Measurements from ENCODE around the gene EFHD1.

Gene EFHD1

DNA sequence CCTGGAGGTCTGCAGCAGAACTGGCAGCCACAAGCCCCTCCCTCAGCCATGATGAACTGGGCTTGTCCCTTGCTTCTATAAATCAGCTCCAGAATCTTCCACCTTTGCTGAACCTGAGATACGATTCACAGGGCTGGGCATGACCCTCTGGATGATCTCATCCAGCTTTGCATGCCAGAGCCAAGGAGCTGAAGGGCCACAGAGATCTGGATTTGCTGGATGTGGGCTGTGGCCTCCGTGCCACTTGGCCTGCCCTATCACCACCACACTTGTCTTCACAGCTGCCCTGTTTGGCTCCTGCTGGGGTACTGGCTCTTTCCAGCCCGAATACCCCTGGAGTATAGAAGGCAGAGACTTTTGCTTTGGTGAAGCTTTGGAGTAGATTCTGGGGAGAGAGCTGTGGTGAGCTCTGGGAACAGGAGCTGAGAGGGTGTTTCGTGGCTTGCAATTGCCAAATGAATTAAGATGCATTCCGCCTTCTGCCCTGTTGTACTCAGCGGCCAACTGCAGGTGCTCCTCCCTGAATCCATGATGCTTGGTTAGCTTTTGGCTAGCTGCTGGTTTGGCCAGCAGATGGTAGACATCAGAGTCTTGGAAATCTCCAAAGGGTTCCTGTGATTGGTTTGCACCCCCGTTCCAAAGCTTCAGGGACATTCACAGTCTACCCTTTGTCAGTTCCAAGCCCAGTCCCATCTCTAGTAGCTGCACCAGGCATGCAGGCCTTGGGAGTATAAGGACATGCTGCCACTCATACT is 32.8 kb downstream of the EFHD1 start:
- no peak for DNase-seq (ENCODE audit: low read depth in 1 of 2, low spot score in 1 of 2)
- no peak overlapping the region for H3K4me3 ChIP-seq (replicated peaks; ENCODE audit: insufficient read depth, low read length)
- no peaks in the 10 kb centered on the region for H3K27me3 ChIP-seq (ENCODE audit: insufficient read depth, poor library complexity, severe bottlenecking)
- TF ChIP-seq SPI1 (IDR thresholded peaks at IDR 0.05; ENCODE audit: borderline replicate concordance, low read depth) (no peak), POLR2AphosphoS5 (IDR thresholded peaks at IDR 0.05; ENCODE audit: low read depth) (no peak), GABPA (IDR thresholded peaks at IDR 0.05; ENCODE audit: low read depth) (no peak)
- TF ChIP-seq, protein P1, sequence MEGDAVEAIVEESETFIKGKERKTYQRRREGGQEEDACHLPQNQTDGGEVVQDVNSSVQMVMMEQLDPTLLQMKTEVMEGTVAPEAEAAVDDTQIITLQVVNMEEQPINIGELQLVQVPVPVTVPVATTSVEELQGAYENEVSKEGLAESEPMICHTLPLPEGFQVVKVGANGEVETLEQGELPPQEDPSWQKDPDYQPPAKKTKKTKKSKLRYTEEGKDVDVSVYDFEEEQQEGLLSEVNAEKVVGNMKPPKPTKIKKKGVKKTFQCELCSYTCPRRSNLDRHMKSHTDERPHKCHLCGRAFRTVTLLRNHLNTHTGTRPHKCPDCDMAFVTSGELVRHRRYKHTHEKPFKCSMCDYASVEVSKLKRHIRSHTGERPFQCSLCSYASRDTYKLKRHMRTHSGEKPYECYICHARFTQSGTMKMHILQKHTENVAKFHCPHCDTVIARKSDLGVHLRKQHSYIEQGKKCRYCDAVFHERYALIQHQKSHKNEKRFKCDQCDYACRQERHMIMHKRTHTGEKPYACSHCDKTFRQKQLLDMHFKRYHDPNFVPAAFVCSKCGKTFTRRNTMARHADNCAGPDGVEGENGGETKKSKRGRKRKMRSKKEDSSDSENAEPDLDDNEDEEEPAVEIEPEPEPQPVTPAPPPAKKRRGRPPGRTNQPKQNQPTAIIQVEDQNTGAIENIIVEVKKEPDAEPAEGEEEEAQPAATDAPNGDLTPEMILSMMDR (IDR thresholded peaks at IDR 0.05; ENCODE audit: insufficient read depth, low read length) = no peak
- TF ChIP-seq, protein P2, sequence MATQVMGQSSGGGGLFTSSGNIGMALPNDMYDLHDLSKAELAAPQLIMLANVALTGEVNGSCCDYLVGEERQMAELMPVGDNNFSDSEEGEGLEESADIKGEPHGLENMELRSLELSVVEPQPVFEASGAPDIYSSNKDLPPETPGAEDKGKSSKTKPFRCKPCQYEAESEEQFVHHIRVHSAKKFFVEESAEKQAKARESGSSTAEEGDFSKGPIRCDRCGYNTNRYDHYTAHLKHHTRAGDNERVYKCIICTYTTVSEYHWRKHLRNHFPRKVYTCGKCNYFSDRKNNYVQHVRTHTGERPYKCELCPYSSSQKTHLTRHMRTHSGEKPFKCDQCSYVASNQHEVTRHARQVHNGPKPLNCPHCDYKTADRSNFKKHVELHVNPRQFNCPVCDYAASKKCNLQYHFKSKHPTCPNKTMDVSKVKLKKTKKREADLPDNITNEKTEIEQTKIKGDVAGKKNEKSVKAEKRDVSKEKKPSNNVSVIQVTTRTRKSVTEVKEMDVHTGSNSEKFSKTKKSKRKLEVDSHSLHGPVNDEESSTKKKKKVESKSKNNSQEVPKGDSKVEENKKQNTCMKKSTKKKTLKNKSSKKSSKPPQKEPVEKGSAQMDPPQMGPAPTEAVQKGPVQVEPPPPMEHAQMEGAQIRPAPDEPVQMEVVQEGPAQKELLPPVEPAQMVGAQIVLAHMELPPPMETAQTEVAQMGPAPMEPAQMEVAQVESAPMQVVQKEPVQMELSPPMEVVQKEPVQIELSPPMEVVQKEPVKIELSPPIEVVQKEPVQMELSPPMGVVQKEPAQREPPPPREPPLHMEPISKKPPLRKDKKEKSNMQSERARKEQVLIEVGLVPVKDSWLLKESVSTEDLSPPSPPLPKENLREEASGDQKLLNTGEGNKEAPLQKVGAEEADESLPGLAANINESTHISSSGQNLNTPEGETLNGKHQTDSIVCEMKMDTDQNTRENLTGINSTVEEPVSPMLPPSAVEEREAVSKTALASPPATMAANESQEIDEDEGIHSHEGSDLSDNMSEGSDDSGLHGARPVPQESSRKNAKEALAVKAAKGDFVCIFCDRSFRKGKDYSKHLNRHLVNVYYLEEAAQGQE (IDR thresholded peaks at IDR 0.05; ENCODE audit: insufficient replicate concordance, low read depth) = no peak
- no peak overlapping the region for H3K27ac ChIP-seq (replicated peaks)

DNA sequence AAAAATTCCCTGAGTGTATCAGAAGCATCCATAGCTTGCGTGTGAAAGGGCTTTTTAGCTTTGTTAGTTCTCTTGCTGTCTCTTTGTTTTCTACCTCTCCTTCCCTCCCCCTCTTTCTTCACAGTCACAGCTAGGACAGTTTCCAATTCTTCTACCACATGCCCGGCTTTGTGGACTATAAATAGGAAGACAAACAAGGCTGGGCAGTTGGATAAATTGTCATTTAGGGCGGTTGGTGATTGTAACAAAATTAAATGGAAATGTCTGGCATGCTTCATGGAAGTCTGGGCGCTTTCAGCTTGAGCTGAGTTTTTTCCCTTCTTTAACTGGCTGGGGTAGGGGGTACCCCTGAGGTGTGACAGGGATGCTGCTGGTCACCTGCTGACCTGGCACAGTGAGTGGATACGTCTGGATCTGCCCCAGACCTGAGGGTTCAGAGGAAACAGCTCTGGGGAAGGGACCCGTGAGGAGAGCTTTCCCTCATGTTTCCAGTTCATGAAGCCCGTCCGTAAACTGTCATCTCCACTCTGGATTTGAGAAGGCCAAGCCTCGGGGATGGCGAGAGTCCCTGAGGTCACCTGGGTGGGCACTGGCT is 34.7 kb downstream of the EFHD1 start:
- H3K27me3 ChIP-seq (ENCODE audit: insufficient read depth, poor library complexity, severe bottlenecking) = no peaks in the 10 kb centered on the region
- H3K27ac ChIP-seq (replicated peaks) = no peak overlapping the region
- TF ChIP-seq, protein P2 (IDR thresholded peaks at IDR 0.05; ENCODE audit: insufficient replicate concordance, low read depth) = no peak
- TF ChIP-seq SPI1 (IDR thresholded peaks at IDR 0.05; ENCODE audit: borderline replicate concordance, low read depth) (no peak), POLR2AphosphoS5 (IDR thresholded peaks at IDR 0.05; ENCODE audit: low read depth) (no peak), GABPA (IDR thresholded peaks at IDR 0.05; ENCODE audit: low read depth) (no peak)
- TF ChIP-seq, protein P1 (IDR thresholded peaks at IDR 0.05; ENCODE audit: insufficient read depth, low read length) = no peak
- no peak overlapping the region for H3K4me3 ChIP-seq (replicated peaks; ENCODE audit: insufficient read depth, low read length)
- no peak for DNase-seq (ENCODE audit: low read depth in 1 of 2, low spot score in 1 of 2)

DNA sequence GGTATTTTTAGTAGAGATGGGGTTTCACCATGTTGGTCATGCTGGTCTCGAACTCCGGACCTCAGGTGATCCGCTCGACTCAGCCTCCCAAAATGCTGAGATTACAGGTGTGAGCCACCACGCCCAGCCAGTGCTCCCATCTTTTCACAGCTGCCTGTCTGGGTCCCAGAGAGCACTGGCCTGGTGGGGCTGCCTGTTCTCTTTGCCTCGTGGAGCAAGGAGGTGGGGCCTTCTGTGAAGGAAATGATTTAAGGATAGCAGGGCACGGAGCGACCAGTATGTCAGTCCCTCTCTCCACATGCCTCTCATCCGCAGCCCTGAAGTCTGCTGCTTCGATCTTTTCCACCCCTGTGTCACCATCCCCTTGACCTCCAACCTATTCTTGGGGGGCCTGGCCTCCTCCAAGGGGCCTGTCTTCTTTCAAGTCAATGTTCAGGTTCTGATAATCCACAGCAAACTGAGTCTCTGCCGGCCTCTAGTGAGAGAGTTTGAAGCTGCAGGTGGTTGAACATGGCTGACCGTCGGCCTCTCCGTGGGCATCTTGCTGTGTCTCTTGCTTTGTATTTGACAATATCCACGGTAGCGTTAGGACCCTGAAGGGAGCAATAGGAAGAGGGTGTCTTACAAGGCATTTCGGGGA is 35.5 kb downstream of the EFHD1 start:
- no peak for DNase-seq (ENCODE audit: low read depth in 1 of 2, low spot score in 1 of 2)
- no peaks in the 10 kb centered on the region for H3K27me3 ChIP-seq (ENCODE audit: insufficient read depth, poor library complexity, severe bottlenecking)
- TF ChIP-seq, protein P1 (IDR thresholded peaks at IDR 0.05; ENCODE audit: insufficient read depth, low read length) = peak; percentile 20
- TF ChIP-seq, protein P2 (IDR thresholded peaks at IDR 0.05; ENCODE audit: insufficient replicate concordance, low read depth) = no peak
- TF ChIP-seq SPI1 (IDR thresholded peaks at IDR 0.05; ENCODE audit: borderline replicate concordance, low read depth) = no peak
- TF ChIP-seq GABPA (IDR thresholded peaks at IDR 0.05; ENCODE audit: low read depth) = no peak
- no peak overlapping the region for H3K4me3 ChIP-seq (replicated peaks; ENCODE audit: insufficient read depth, low read length)
- no peak overlapping the region for H3K27ac ChIP-seq (replicated peaks)
